ENCODE results near the gene DNHD1. TPM values are rescaled to one million over a fixed set of nuclear protein-coding genes. Genes with fewer than 3 reads are reported as not detected.

DNHD1 gene
- total RNA-seq, 1 experiment from 2014 or later: 11.5 TPM

DNA sequence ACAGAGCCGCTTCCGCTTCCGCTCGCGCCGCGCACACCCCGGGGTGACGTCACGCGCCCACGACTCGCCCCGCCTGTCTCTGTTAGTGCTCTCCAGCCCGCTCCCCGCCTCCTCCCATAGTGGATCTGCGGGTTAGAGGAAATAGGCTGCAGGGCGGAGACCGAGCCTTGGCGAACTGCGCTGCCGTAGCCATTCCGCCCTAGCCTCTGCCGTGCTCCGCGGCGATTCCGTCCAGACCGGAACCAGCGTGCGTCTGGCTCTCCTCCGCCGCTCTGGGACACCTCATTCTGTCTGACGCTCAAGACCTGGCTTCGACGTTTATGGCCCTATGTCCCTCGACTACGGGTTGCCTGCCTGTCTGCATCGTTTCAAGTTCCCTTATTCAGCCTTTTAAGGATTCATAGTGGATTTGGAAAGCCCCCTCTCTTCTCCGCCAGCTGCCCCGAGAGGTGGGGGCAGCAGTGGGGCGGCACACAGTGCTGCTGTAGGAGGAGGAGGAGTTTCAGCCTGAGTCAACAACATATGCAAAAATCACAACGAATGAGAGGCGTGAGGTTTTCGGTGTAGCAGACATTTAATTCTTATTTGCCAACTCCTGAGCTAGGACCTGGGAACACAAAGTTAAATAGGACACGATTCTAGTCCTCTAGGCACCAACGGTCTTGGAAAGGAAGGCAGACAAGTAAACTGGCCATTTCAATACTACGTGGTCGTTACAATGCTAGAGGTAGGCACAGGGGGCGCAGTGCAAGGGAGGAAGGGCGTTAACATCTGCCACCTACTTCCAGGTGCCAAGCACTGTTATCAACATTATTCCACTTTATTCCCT, 115.3 kb downstream of the DNHD1 start, which contains the start of gene TAF10 (continued):
- no peak for TF ChIP-seq ZMAT4 (CRISPR knock-in tag; IDR thresholded peaks at IDR 0.05)
- no peak for TF ChIP-seq ZNF121 (CRISPR knock-in tag; IDR thresholded peaks at IDR 0.05)
- no peak for TF ChIP-seq PREB (CRISPR knock-in tag; IDR thresholded peaks at IDR 0.05; ENCODE audit: borderline replicate concordance)
- TF ChIP-seq ZNF219 (CRISPR knock-in tag; IDR thresholded peaks at IDR 0.05; ENCODE audit: borderline replicate concordance): no peak
- TF ChIP-seq NR2C2 (CRISPR knock-in tag; IDR thresholded peaks at IDR 0.05): no peak
- TF ChIP-seq GABPB1 (CRISPR knock-in tag; IDR thresholded peaks at IDR 0.05): peak; percentile 60
- TF ChIP-seq, protein P1, sequence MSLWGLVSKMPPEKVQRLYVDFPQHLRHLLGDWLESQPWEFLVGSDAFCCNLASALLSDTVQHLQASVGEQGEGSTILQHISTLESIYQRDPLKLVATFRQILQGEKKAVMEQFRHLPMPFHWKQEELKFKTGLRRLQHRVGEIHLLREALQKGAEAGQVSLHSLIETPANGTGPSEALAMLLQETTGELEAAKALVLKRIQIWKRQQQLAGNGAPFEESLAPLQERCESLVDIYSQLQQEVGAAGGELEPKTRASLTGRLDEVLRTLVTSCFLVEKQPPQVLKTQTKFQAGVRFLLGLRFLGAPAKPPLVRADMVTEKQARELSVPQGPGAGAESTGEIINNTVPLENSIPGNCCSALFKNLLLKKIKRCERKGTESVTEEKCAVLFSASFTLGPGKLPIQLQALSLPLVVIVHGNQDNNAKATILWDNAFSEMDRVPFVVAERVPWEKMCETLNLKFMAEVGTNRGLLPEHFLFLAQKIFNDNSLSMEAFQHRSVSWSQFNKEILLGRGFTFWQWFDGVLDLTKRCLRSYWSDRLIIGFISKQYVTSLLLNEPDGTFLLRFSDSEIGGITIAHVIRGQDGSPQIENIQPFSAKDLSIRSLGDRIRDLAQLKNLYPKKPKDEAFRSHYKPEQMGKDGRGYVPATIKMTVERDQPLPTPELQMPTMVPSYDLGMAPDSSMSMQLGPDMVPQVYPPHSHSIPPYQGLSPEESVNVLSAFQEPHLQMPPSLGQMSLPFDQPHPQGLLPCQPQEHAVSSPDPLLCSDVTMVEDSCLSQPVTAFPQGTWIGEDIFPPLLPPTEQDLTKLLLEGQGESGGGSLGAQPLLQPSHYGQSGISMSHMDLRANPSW (CRISPR knock-in tag; conservative IDR thresholded peaks at IDR 0.05; ENCODE audit: low read depth): 0 out of 2 replicates have a peak, but pooled peaks have one; percentile 26
- TF ChIP-seq FOXP4 (CRISPR knock-in tag; IDR thresholded peaks at IDR 0.05): peak; percentile 91
- no peak; the same call in none of the 2 replicates for TF ChIP-seq NFATC4 (CRISPR knock-in tag; IDR thresholded peaks at IDR 0.05)
- TF ChIP-seq TEAD4 (CRISPR knock-in tag; IDR thresholded peaks at IDR 0.05): no peak
- no peak for TF ChIP-seq ESRRA (CRISPR knock-in tag; IDR thresholded peaks at IDR 0.05; ENCODE audit: borderline replicate concordance)
- TF ChIP-seq KAT7 (CRISPR knock-in tag; IDR thresholded peaks at IDR 0.05; ENCODE audit: borderline replicate concordance): no peak
- TF ChIP-seq ATF1 (CRISPR knock-in tag; IDR thresholded peaks at IDR 0.05): no peak
- TF ChIP-seq, protein P2, sequence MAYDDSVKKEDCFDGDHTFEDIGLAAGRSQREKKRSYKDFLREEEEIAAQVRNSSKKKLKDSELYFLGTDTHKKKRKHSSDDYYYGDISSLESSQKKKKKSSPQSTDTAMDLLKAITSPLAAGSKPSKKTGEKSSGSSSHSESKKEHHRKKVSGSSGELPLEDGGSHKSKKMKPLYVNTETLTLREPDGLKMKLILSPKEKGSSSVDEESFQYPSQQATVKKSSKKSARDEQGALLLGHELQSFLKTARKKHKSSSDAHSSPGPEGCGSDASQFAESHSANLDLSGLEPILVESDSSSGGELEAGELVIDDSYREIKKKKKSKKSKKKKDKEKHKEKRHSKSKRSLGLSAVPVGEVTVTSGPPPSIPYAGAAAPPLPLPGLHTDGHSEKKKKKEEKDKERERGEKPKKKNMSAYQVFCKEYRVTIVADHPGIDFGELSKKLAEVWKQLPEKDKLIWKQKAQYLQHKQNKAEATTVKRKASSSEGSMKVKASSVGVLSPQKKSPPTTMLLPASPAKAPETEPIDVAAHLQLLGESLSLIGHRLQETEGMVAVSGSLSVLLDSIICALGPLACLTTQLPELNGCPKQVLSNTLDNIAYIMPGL (CRISPR knock-in tag; IDR thresholded peaks at IDR 0.05): peak; percentile 78; the same call in 1 of the 2 replicates
- TF ChIP-seq AFF4 (CRISPR knock-in tag; IDR thresholded peaks at IDR 0.05; ENCODE audit: borderline replicate concordance): no peak
- TF ChIP-seq NFYB (CRISPR knock-in tag; conservative IDR thresholded peaks at IDR 0.05; ENCODE audit: low read depth): no peak
- no peak for TF ChIP-seq GTF2I (CRISPR knock-in tag; conservative IDR thresholded peaks at IDR 0.05)
- no peak for TF ChIP-seq JUN (CRISPR knock-in tag; IDR thresholded peaks at IDR 0.05)
- TF ChIP-seq, protein P3, sequence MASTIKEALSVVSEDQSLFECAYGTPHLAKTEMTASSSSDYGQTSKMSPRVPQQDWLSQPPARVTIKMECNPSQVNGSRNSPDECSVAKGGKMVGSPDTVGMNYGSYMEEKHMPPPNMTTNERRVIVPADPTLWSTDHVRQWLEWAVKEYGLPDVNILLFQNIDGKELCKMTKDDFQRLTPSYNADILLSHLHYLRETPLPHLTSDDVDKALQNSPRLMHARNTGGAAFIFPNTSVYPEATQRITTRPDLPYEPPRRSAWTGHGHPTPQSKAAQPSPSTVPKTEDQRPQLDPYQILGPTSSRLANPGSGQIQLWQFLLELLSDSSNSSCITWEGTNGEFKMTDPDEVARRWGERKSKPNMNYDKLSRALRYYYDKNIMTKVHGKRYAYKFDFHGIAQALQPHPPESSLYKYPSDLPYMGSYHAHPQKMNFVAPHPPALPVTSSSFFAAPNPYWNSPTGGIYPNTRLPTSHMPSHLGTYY (CRISPR knock-in tag; IDR thresholded peaks at IDR 0.05): no peak
- peak; percentile 80; the same call in 1 of the 2 replicates for TF ChIP-seq ZBTB43 (CRISPR knock-in tag; IDR thresholded peaks at IDR 0.05)
- TF ChIP-seq CREM (CRISPR knock-in tag; IDR thresholded peaks at IDR 0.05): peak; percentile 91; the same call in 1 of the 2 replicates
- no peak for TF ChIP-seq TCF7 (CRISPR knock-in tag; IDR thresholded peaks at IDR 0.05; ENCODE audit: low read depth)
- TF ChIP-seq FOXK1 (CRISPR knock-in tag; IDR thresholded peaks at IDR 0.05): no peak
- peak; percentile 71; the same call in 1 of the 2 replicates for TF ChIP-seq TEAD1 (CRISPR knock-in tag; IDR thresholded peaks at IDR 0.05)
